BJ (cell line): ENCODE measurements around the gene PNKP. TPM values are rescaled to one million over a fixed set of nuclear protein-coding genes. Genes with fewer than 3 reads are reported as not detected.

Source experiments
- CTCF ChIA-PET: fragments of 350-600 bp; formaldehyde crosslinking; extraction: SDS; loops from one replicate; lab custom pipeline; 2021; ENCODE audit warnings: antibody characterized with exemption, inconsistent platforms; lab: Yijun Ruan, JAX
- POLR2A ChIA-PET: fragments of 300-600 bp; sonication (Branson Sonifier 250); formaldehyde crosslinking; extraction: SDS; loops from one replicate; lab custom pipeline; 2021; ENCODE audit warnings: antibody characterized with exemption; lab: Charles Lee
- DNase-seq: peaks from one replicate; pipeline ENCODE4 v3.0.0-alpha.2; 2011; ENCODE audit warnings: low read depth
- H3K27me3 ChIP-seq: 2 replicates; pipeline ENCODE4 v1.6.0; 2011; ENCODE audit warnings: low read length; ENCODE audit not compliant: control insufficient read depth, insufficient read depth
- H3K36me3 ChIP-seq: 2 replicates; pipeline ENCODE4 v1.5.1; 2011; ENCODE audit warnings: low read length; ENCODE audit not compliant: control insufficient read depth, insufficient read depth
- H3K4me3 ChIP-seq: 2 replicates; pipeline ENCODE4 v1.5.1; 2011; ENCODE audit warnings: low read depth, mild to moderate bottlenecking, control low read depth, low read length
- CTCF ChIP-seq: IDR thresholded peaks from 2 replicates; pipeline ENCODE4 v1.5.1; 2011; ENCODE audit warnings: low read depth, mild to moderate bottlenecking, control low read depth, inconsistent platforms, low read length, moderate library complexity; ENCODE audit not compliant: insufficient read depth
- polyA plus RNA-seq: library from polyadenylated mRNA; depleted of rRNA; stranded (reverse); fragments of >200 nt; gene quantifications from 2 replicates; pipeline ENCODE4 v1.2.3, GENCODE V29; 2011

PNKP gene
- polyA plus RNA-seq, 1 experiment = 28.9 TPM

GRCh38 chr19:49830766-49831165 lies 36.6 kb downstream of the PNKP start:
- Histone ChIP-seq H3K27me3 (no peaks in the 10 kb centered on the region), H3K36me3 (peaks cover 44% of the 10 kb centered on the region), H3K4me3 (no peak overlapping the region)
- ChIA-PET CTCF (no interaction called here), POLR2A (no interaction called here)
- TF ChIP-seq CTCF = no peak
- DNase-seq = no peak

- ChIA-PET CTCF (no interaction called here), POLR2A (no interaction called here)
- DNase-seq = no peak
- Histone ChIP-seq H3K36me3 (peaks cover 36% of the 10 kb centered on the region), H3K27me3 (no peaks in the 10 kb centered on the region), H3K4me3 (no peak overlapping the region)
- no peak for TF ChIP-seq CTCF
These were observed 37.7 kb downstream of the PNKP start for GRCh38 chr19:49829721-49830120.

GRCh38 chr19:49829200-49829599 lies 38.2 kb downstream of the PNKP start:
- H3K4me3 ChIP-seq = no peak overlapping the region
- peaks cover 35% of the 10 kb centered on the region for H3K36me3 ChIP-seq
- DNase-seq = no peak
- CTCF ChIA-PET = no interaction called here
- POLR2A ChIA-PET = no interaction called here
- H3K27me3 ChIP-seq = no peaks in the 10 kb centered on the region
- no peak for TF ChIP-seq CTCF

- TF ChIP-seq CTCF = no peak
- H3K36me3 ChIP-seq = peaks cover 32% of the 10 kb centered on the region
- H3K4me3 ChIP-seq = no peak overlapping the region
- no peak for DNase-seq
- no peaks in the 10 kb centered on the region for H3K27me3 ChIP-seq
- ChIA-PET POLR2A (no interaction called here), CTCF (no interaction called here)
These were observed 40.3 kb downstream of the PNKP start for GRCh38 chr19:49827034-49827433.

GRCh38 chr19:49824662-49825061 lies 42.7 kb downstream of the PNKP start:
- ChIA-PET CTCF (no interaction called here), POLR2A (no interaction called here)
- TF ChIP-seq CTCF = no peak
- DNase-seq = no peak
- Histone ChIP-seq H3K27me3 (no peaks in the 10 kb centered on the region), H3K36me3 (peaks cover 20% of the 10 kb centered on the region), H3K4me3 (no peak overlapping the region)
